Measurements from ENCODE around the gene RHOF. TPM values are rescaled to one million over a fixed set of nuclear protein-coding genes. Genes with fewer than 3 reads are reported as not detected.

The RHOF gene
- total and polyA plus RNA-seq, 4 donors = 7.6 to 17.6 (median 13.2) TPM

- DNase-seq (ENCODE audit: low read depth in 4 of 6, low spot score in 6 of 6) = no peak
- Histone ChIP-seq H3K9me3 (ENCODE audit: control insufficient read depth, insufficient read depth, low read length) (no peaks in the 10 kb centered on the region), H3K36me3 (ENCODE audit: control insufficient read depth, insufficient read depth, low read length) (peaks cover 55% of the 10 kb centered on the region), H3K4me1 (ENCODE audit: control insufficient read depth, insufficient read depth, low read length) (peaks cover 15% of the 10 kb centered on the region), H3K27me3 (ENCODE audit: control insufficient read depth, insufficient read depth, low read length) (no peaks in the 10 kb centered on the region), H3K27ac (ENCODE audit: low read depth, low read length) (no peak overlapping the region), H3K4me3 (ENCODE audit: low read depth, low read length) (no peak overlapping the region)
- 92% methylated on average over 8 of the region's 17 CpGs for WGBS (ENCODE audit: insufficient coverage)
Observed at GRCh38 chr12:121778567-121779421, 14.7 kb downstream of the RHOF start.

GRCh38 chr12:121776190-121777098, 17.0 kb downstream of the RHOF start:
- 30% methylated on average over 16 of the region's 24 CpGs for WGBS (ENCODE audit: insufficient coverage)
- H3K9me3 ChIP-seq (ENCODE audit: control insufficient read depth, insufficient read depth, low read length) = no peaks in the 10 kb centered on the region
- H3K27ac ChIP-seq (ENCODE audit: low read depth, low read length) = no peak overlapping the region
- peaks cover 59% of the 10 kb centered on the region for H3K36me3 ChIP-seq (ENCODE audit: control insufficient read depth, insufficient read depth, low read length)
- no peaks in the 10 kb centered on the region for H3K27me3 ChIP-seq (ENCODE audit: control insufficient read depth, insufficient read depth, low read length)
- DNase-seq (ENCODE audit: low read depth in 4 of 6, low spot score in 6 of 6) = peak in 2 of 6 donors; percentile 47 to 70
- H3K4me1 ChIP-seq (ENCODE audit: control insufficient read depth, insufficient read depth, low read length) = peaks cover 18% of the 10 kb centered on the region
- H3K4me3 ChIP-seq (ENCODE audit: low read depth, low read length) = no peak overlapping the region

- H3K4me1 ChIP-seq (ENCODE audit: control insufficient read depth, insufficient read depth, low read length) = peaks cover 18% of the 10 kb centered on the region
Observed at GRCh38 chr12:121775501-121775900, 18.0 kb downstream of the RHOF start.

GRCh38 chr12:121774968-121775474, 18.5 kb downstream of the RHOF start:
- WGBS (ENCODE audit: insufficient coverage) = 73% methylated on average over 10 of the region's 14 CpGs
- Histone ChIP-seq H3K9me3 (ENCODE audit: control insufficient read depth, insufficient read depth, low read length) (no peaks in the 10 kb centered on the region), H3K4me3 (ENCODE audit: low read depth, low read length) (no peak overlapping the region), H3K4me1 (ENCODE audit: control insufficient read depth, insufficient read depth, low read length) (peaks cover 22% of the 10 kb centered on the region), H3K27ac (ENCODE audit: low read depth, low read length) (no peak overlapping the region), H3K36me3 (ENCODE audit: control insufficient read depth, insufficient read depth, low read length) (peaks cover 54% of the 10 kb centered on the region), H3K27me3 (ENCODE audit: control insufficient read depth, insufficient read depth, low read length) (no peaks in the 10 kb centered on the region)
- DNase-seq (ENCODE audit: low read depth in 4 of 6, low spot score in 6 of 6) = no peak

More at GRCh38 chr12:121775501-121775900, 18.0 kb downstream of the RHOF start:
- WGBS (ENCODE audit: insufficient coverage) = 70% methylated on average over 14 of the region's 16 CpGs
- no peaks in the 10 kb centered on the region for H3K27me3 ChIP-seq (ENCODE audit: control insufficient read depth, insufficient read depth, low read length)
- no peak for DNase-seq (ENCODE audit: low read depth in 4 of 6, low spot score in 6 of 6)
- H3K27ac ChIP-seq (ENCODE audit: low read depth, low read length) = no peak overlapping the region
- H3K9me3 ChIP-seq (ENCODE audit: control insufficient read depth, insufficient read depth, low read length) = no peaks in the 10 kb centered on the region
- peaks cover 56% of the 10 kb centered on the region for H3K36me3 ChIP-seq (ENCODE audit: control insufficient read depth, insufficient read depth, low read length)
- H3K4me3 ChIP-seq (ENCODE audit: low read depth, low read length) = no peak overlapping the region

GRCh38 chr12:121773011-121773777, 20.3 kb downstream of the RHOF start:
- peaks cover 38% of the 10 kb centered on the region for H3K36me3 ChIP-seq (ENCODE audit: control insufficient read depth, insufficient read depth, low read length)
- WGBS (ENCODE audit: insufficient coverage) = 37% methylated on average over 12 of the region's 14 CpGs
- no peaks in the 10 kb centered on the region for H3K9me3 ChIP-seq (ENCODE audit: control insufficient read depth, insufficient read depth, low read length)
- H3K27ac ChIP-seq (ENCODE audit: low read depth, low read length) = no peak overlapping the region
- H3K4me1 ChIP-seq (ENCODE audit: control insufficient read depth, insufficient read depth, low read length) = peaks cover 32% of the 10 kb centered on the region
- DNase-seq (ENCODE audit: low read depth in 4 of 6, low spot score in 6 of 6) = peak in 2 of 6 donors; percentile 60 to 66
- H3K4me3 ChIP-seq (ENCODE audit: low read depth, low read length) = no peak overlapping the region
- no peaks in the 10 kb centered on the region for H3K27me3 ChIP-seq (ENCODE audit: control insufficient read depth, insufficient read depth, low read length)

GRCh38 chr12:121770813-121771625, 22.5 kb downstream of the RHOF start:
- no peak overlapping the region for H3K27ac ChIP-seq (ENCODE audit: low read depth, low read length)
- no peaks in the 10 kb centered on the region for H3K27me3 ChIP-seq (ENCODE audit: control insufficient read depth, insufficient read depth, low read length)
- H3K4me3 ChIP-seq (ENCODE audit: low read depth, low read length) = no peak overlapping the region
- no peaks in the 10 kb centered on the region for H3K9me3 ChIP-seq (ENCODE audit: control insufficient read depth, insufficient read depth, low read length)
- no peak for DNase-seq (ENCODE audit: low read depth in 4 of 6, low spot score in 6 of 6)
- H3K4me1 ChIP-seq (ENCODE audit: control insufficient read depth, insufficient read depth, low read length) = peaks cover 48% of the 10 kb centered on the region
- 78% methylated on average over 13 of the region's 25 CpGs for WGBS (ENCODE audit: insufficient coverage)
- peaks cover 33% of the 10 kb centered on the region for H3K36me3 ChIP-seq (ENCODE audit: control insufficient read depth, insufficient read depth, low read length)

- H3K9me3 ChIP-seq (ENCODE audit: control insufficient read depth, insufficient read depth, low read length) = no peaks in the 10 kb centered on the region
- DNase-seq (ENCODE audit: low read depth in 4 of 6, low spot score in 6 of 6) = no peak
- no peak overlapping the region for H3K27ac ChIP-seq (ENCODE audit: low read depth, low read length)
- no peak overlapping the region for H3K4me3 ChIP-seq (ENCODE audit: low read depth, low read length)
- H3K36me3 ChIP-seq (ENCODE audit: control insufficient read depth, insufficient read depth, low read length) = peaks cover 33% of the 10 kb centered on the region
- H3K4me1 ChIP-seq (ENCODE audit: control insufficient read depth, insufficient read depth, low read length) = peaks cover 49% of the 10 kb centered on the region
- no peaks in the 10 kb centered on the region for H3K27me3 ChIP-seq (ENCODE audit: control insufficient read depth, insufficient read depth, low read length)
- 79% methylated on average over 9 of the region's 9 CpGs for WGBS (ENCODE audit: insufficient coverage)
Observed at GRCh38 chr12:121770388-121770787, 23.1 kb downstream of the RHOF start.

GRCh38 chr12:121769831-121770301, 23.6 kb downstream of the RHOF start:
- Histone ChIP-seq H3K27ac (ENCODE audit: low read depth, low read length) (no peak overlapping the region), H3K4me3 (ENCODE audit: low read depth, low read length) (no peak overlapping the region), H3K9me3 (ENCODE audit: control insufficient read depth, insufficient read depth, low read length) (no peaks in the 10 kb centered on the region), H3K36me3 (ENCODE audit: control insufficient read depth, insufficient read depth, low read length) (peaks cover 28% of the 10 kb centered on the region), H3K27me3 (ENCODE audit: control insufficient read depth, insufficient read depth, low read length) (no peaks in the 10 kb centered on the region), H3K4me1 (ENCODE audit: control insufficient read depth, insufficient read depth, low read length) (peaks cover 49% of the 10 kb centered on the region)
- no peak for DNase-seq (ENCODE audit: low read depth in 4 of 6, low spot score in 6 of 6)
- WGBS (ENCODE audit: insufficient coverage) = 81% methylated on average over 10 of the region's 11 CpGs
